ENCODE results near the gene LAMTOR5.

The LAMTOR5 gene

GRCh38 chr1:110375490-110375889, 32.0 kb downstream of the LAMTOR5 start:
- no peak for DNase-seq (ENCODE audit: low spot score)
- no peak for TF ChIP-seq CTCF (IDR thresholded peaks at IDR 0.05; ENCODE audit: extremely low read depth, insufficient read depth, missing control alignments)
- in situ Hi-C loops (cut with MboI; ENCODE audit: low pct_unique_long_range_greater_than_20kb, low sequenced_read_pairs, unreplicated experiment), result no loop called here

- TF ChIP-seq CTCF (IDR thresholded peaks at IDR 0.05; ENCODE audit: extremely low read depth, insufficient read depth, missing control alignments), result no peak
- in situ Hi-C loops (cut with MboI; ENCODE audit: low pct_unique_long_range_greater_than_20kb, low sequenced_read_pairs, unreplicated experiment), result no loop called here
- DNase-seq (ENCODE audit: low spot score), result no peak
Measured at GRCh38 chr1:110370827-110371226, 36.7 kb downstream of the LAMTOR5 start.

- in situ Hi-C loops (cut with MboI; ENCODE audit: low pct_unique_long_range_greater_than_20kb, low sequenced_read_pairs, unreplicated experiment), result no loop called here
- TF ChIP-seq CTCF (IDR thresholded peaks at IDR 0.05; ENCODE audit: extremely low read depth, insufficient read depth, missing control alignments), result no peak
- no peak for DNase-seq (ENCODE audit: low spot score)
Measured at GRCh38 chr1:110364221-110364620, 43.3 kb downstream of the LAMTOR5 start.

- no peak for TF ChIP-seq CTCF (IDR thresholded peaks at IDR 0.05; ENCODE audit: extremely low read depth, insufficient read depth, missing control alignments)
- DNase-seq (ENCODE audit: low spot score), result no peak
- in situ Hi-C loops (cut with MboI; ENCODE audit: low pct_unique_long_range_greater_than_20kb, low sequenced_read_pairs, unreplicated experiment), result no loop called here
Measured at GRCh38 chr1:110361856-110362255, 45.6 kb downstream of the LAMTOR5 start.

GRCh38 chr1:110360431-110360830, 47.1 kb downstream of the LAMTOR5 start:
- in situ Hi-C loops (cut with MboI; ENCODE audit: low pct_unique_long_range_greater_than_20kb, low sequenced_read_pairs, unreplicated experiment), result no loop called here
- TF ChIP-seq CTCF (IDR thresholded peaks at IDR 0.05; ENCODE audit: extremely low read depth, insufficient read depth, missing control alignments), result no peak
- no peak for DNase-seq (ENCODE audit: low spot score)

GRCh38 chr1:110356379-110356778, 51.1 kb downstream of the LAMTOR5 start:
- in situ Hi-C loops (cut with MboI; ENCODE audit: low pct_unique_long_range_greater_than_20kb, low sequenced_read_pairs, unreplicated experiment), result no loop called here
- no peak for DNase-seq (ENCODE audit: low spot score)
- no peak for TF ChIP-seq CTCF (IDR thresholded peaks at IDR 0.05; ENCODE audit: extremely low read depth, insufficient read depth, missing control alignments)

- TF ChIP-seq CTCF (IDR thresholded peaks at IDR 0.05; ENCODE audit: extremely low read depth, insufficient read depth, missing control alignments), result no peak
- in situ Hi-C loops (cut with MboI; ENCODE audit: low pct_unique_long_range_greater_than_20kb, low sequenced_read_pairs, unreplicated experiment), result no loop called here
- DNase-seq (ENCODE audit: low spot score), result no peak
Measured at GRCh38 chr1:110355321-110355720, 52.2 kb downstream of the LAMTOR5 start.

All from GM13977 (cell line).